ENCODE results near the gene PRPF8.

- TF ChIP-seq ZSCAN5A (CRISPR knock-in tag; IDR thresholded peaks at IDR 0.05; ENCODE audit: borderline replicate concordance): no peak
- TF ChIP-seq EP300 (IDR thresholded peaks at IDR 0.05; ENCODE audit: low read depth in 2 of 2, low read length in 2 of 2): no peak
- TF ChIP-seq EP300 (CRISPR knock-in tag; IDR thresholded peaks at IDR 0.05; ENCODE audit: borderline replicate concordance): no peak
- TF ChIP-seq JDP2 (CRISPR knock-in tag; IDR thresholded peaks at IDR 0.05; ENCODE audit: borderline replicate concordance): no peak
- no peak for TF ChIP-seq JUN (CRISPR knock-in tag; IDR thresholded peaks at IDR 0.05)
- no peak for TF ChIP-seq XRCC5 (optimal IDR thresholded peaks at IDR 0.05; ENCODE audit: low read length)
- TF ChIP-seq CTCF (CRISPR knock-in tag; IDR thresholded peaks at IDR 0.05): no peak
- TF ChIP-seq, protein P1, sequence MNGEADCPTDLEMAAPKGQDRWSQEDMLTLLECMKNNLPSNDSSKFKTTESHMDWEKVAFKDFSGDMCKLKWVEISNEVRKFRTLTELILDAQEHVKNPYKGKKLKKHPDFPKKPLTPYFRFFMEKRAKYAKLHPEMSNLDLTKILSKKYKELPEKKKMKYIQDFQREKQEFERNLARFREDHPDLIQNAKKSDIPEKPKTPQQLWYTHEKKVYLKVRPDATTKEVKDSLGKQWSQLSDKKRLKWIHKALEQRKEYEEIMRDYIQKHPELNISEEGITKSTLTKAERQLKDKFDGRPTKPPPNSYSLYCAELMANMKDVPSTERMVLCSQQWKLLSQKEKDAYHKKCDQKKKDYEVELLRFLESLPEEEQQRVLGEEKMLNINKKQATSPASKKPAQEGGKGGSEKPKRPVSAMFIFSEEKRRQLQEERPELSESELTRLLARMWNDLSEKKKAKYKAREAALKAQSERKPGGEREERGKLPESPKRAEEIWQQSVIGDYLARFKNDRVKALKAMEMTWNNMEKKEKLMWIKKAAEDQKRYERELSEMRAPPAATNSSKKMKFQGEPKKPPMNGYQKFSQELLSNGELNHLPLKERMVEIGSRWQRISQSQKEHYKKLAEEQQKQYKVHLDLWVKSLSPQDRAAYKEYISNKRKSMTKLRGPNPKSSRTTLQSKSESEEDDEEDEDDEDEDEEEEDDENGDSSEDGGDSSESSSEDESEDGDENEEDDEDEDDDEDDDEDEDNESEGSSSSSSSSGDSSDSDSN (CRISPR knock-in tag; IDR thresholded peaks at IDR 0.05): no peak
- TF ChIP-seq POLR2A (IDR thresholded peaks at IDR 0.05; ENCODE audit: insufficient read depth in 1 of 2, low read depth in 2 of 2, low read length in 2 of 2): no peak
- no peak for TF ChIP-seq CBFB (CRISPR knock-in tag; IDR thresholded peaks at IDR 0.05)
- TF ChIP-seq SETDB1 (CRISPR knock-in tag; IDR thresholded peaks at IDR 0.05; ENCODE audit: borderline replicate concordance): no peak
- TF ChIP-seq, protein P2, sequence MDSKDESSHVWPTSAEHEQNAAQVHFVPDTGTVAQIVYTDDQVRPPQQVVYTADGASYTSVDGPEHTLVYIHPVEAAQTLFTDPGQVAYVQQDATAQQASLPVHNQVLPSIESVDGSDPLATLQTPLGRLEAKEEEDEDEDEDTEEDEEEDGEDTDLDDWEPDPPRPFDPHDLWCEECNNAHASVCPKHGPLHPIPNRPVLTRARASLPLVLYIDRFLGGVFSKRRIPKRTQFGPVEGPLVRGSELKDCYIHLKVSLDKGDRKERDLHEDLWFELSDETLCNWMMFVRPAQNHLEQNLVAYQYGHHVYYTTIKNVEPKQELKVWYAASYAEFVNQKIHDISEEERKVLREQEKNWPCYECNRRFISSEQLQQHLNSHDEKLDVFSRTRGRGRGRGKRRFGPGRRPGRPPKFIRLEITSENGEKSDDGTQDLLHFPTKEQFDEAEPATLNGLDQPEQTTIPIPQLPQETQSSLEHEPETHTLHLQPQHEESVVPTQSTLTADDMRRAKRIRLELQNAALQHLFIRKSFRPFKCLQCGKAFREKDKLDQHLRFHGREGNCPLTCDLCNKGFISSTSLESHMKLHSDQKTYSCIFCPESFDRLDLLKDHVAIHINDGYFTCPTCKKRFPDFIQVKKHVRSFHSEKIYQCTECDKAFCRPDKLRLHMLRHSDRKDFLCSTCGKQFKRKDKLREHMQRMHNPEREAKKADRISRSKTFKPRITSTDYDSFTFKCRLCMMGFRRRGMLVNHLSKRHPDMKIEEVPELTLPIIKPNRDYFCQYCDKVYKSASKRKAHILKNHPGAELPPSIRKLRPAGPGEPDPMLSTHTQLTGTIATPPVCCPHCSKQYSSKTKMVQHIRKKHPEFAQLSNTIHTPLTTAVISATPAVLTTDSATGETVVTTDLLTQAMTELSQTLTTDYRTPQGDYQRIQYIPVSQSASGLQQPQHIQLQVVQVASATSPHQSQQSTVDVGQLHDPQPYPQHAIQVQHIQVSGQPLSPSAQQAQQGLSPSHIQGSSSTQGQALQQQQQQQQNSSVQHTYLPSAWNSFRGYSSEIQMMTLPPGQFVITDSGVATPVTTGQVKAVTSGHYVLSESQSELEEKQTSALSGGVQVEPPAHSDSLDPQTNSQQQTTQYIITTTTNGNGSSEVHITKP (CRISPR knock-in tag; IDR thresholded peaks at IDR 0.05; ENCODE audit: low read depth): no peak
Observed at GRCh38 chr17:1725642-1726511, 41.2 kb upstream of the PRPF8 start.
